Measurements from ENCODE around the gene C1orf146. TPM values are rescaled to one million over a fixed set of nuclear protein-coding genes. Genes with fewer than 3 reads are reported as not detected.
"Not testable (repeated sequence)": the region's sequence is repeated elsewhere in the genome, so short reads cannot be mapped to it uniquely, and the experiment has no call there.

C1orf146 gene
- total RNA-seq, 1 donor from 2014 or later: not detected

DNA sequence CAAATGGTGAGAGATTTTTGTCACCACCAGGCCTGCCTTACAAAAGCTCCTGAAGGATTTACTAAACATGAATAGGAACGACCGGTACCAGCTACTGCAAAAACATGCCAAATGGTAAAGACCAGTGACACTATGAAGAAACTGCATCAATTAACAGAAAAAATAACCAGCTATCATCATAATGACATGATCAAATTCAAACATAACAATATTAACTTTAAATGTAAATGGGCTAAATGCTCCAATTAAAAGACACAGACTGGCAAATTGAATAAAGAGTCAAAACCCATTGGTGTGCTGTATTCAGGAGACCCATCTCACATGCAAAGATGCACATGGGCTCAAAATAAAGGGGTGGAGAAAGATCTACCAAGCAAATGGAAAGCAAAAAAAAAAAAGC, 63.7 kb downstream of the C1orf146 start:
- DNase-seq (ENCODE audit: low spot score); H3K9me3 Mint-ChIP-seq; H3K27me3 Mint-ChIP-seq (ENCODE audit: insufficient read depth); H3K27ac Mint-ChIP-seq; intact Hi-C loops (cut with micrococcal nuclease); H3K4me3 Mint-ChIP-seq: not testable (repeated sequence)
- Mint-ChIP-seq H3K36me3 (ENCODE audit: low read depth) (peaks cover 75% of the 10 kb centered on the region), H3K4me1 (ENCODE audit: low read depth) (peaks cover 31% of the 10 kb centered on the region)

DNA sequence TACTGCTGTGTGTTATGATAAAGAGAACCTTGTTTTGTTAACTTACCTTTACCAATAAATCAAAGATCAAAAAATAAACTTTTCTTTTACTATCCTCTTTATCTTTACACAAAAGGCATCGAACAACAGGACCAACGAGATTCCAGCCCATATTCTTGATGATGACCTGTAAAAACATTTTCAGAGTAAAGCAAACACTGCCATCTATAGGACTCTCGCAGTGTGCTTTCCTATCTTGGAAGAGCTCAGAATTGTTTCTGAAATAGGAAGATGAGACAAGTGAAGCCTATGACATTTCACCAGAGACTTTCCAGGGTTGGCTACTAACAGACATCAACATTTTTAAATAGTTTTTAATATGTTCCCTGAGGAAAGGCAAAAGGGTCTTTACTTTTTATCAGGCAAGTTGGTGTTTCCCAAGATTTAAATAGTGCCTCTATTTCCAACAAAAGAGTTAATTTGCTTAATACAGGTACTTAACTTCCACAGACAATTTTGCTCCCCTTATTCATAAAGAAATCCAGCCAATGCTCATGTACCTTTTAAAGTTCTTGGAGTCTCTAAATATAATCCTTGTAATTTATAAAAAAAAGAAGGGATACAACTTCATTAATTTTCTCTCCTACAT, 73.8 kb downstream of the C1orf146 start:
- intact Hi-C loops (cut with micrococcal nuclease): loop anchor here (1.0 to 5.0 kb wide), 2 partner anchors 294 to 789 kb away; partner anchors contain the start of gene CDC7
- Mint-ChIP-seq H3K4me3 (no peak overlapping the region), H3K4me1 (ENCODE audit: low read depth) (peaks cover 35% of the 10 kb centered on the region), H3K27me3 (ENCODE audit: insufficient read depth) (no peaks in the 10 kb centered on the region), H3K36me3 (ENCODE audit: low read depth) (peaks cover 41% of the 10 kb centered on the region), H3K9me3 (no peaks in the 10 kb centered on the region), H3K27ac (no peak overlapping the region)
- DNase-seq (ENCODE audit: low spot score): no peak

Other genes with a start within 250 kb of the C1orf146 start
- 1.0 and 1.2 TPM in 2 replicates for gene EPHX4, start 187.9 kb upstream of the C1orf146 start, total RNA-seq
- not detected in 2 replicates for gene SETSIP, start 142.5 kb upstream of the C1orf146 start, total RNA-seq
- 0.91 and 1.0 TPM in 2 replicates for gene BTBD8, start 137.6 kb upstream of the C1orf146 start, total RNA-seq
- 29.2 and 29.7 TPM in 2 replicates for gene GLMN, start 81.1 kb downstream of the C1orf146 start, total RNA-seq
- 42.0 and 44.8 TPM in 2 replicates for gene RPAP2, start 81.1 kb downstream of the C1orf146 start, total RNA-seq